Tibial nerve (tissue), 3 donors: ENCODE data around the gene GAK.

Source experiments
- POLR2A ChIP-seq, 2 donors: fragments of 450-650 bp; IDR thresholded peaks; one replicate each; pipeline ENCODE4 v1.6.1; 2017; ENCODE audit warnings: antibody characterized with exemption in 2 of 2, mild to moderate bottlenecking in 2 of 2, moderate library complexity in 2 of 2
- TF ChIP-seq, protein P1 (sequence below), 5 experiments: fragments of 200-600 bp in 3 of 5; fragments of 450-650 bp in 2 of 5; sonication (generic) in 3 of 5; IDR thresholded peaks; one replicate each; pipeline ENCODE4 v1.5.1; 2016 to 2019; ENCODE audit warnings: antibody characterized with exemption in 5 of 5, mild to moderate bottlenecking in 3 of 5, moderate library complexity in 2 of 5

DNA sequence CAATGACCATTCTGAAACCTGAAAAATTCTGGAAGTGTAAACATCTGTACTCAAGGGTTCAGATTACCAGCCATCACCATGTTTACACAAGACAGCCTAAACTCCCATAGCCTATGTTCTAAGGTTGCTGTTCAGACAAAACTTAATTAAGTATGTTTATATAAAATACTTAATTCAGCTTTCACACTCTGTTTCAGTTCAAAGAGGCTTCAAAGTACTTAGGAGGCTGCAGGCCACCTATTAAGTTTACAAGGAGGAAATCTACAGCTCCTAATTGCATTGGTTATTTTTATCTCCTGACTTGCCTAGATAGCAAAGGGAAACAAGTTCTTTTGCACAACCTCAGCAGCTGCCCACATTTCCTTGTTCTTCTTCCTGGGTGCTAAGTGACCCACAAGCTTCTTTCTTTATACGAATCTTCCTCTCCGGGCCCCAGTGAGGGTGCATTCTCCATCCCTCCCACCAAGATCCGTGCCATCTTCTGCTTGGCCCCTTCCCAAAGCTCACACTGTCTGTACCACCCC, 2.0 kb downstream of the GAK start:
- TF ChIP-seq POLR2A (IDR thresholded peaks at IDR 0.05), result no peak
- TF ChIP-seq, protein P1, sequence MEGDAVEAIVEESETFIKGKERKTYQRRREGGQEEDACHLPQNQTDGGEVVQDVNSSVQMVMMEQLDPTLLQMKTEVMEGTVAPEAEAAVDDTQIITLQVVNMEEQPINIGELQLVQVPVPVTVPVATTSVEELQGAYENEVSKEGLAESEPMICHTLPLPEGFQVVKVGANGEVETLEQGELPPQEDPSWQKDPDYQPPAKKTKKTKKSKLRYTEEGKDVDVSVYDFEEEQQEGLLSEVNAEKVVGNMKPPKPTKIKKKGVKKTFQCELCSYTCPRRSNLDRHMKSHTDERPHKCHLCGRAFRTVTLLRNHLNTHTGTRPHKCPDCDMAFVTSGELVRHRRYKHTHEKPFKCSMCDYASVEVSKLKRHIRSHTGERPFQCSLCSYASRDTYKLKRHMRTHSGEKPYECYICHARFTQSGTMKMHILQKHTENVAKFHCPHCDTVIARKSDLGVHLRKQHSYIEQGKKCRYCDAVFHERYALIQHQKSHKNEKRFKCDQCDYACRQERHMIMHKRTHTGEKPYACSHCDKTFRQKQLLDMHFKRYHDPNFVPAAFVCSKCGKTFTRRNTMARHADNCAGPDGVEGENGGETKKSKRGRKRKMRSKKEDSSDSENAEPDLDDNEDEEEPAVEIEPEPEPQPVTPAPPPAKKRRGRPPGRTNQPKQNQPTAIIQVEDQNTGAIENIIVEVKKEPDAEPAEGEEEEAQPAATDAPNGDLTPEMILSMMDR (IDR thresholded peaks at IDR 0.05), result no peak
